H9 (cell line): ENCODE results near the gene OVAAL. TPM values are rescaled to one million over a fixed set of nuclear protein-coding genes. Genes with fewer than 3 reads are reported as not detected.

ENCODE experiments used
- DNase-seq: peaks from one replicate; pipeline ENCODE4 v3.0.0-alpha.2; 2017
- H2AFZ ChIP-seq: one replicate; pipeline ENCODE4 v1.6.1; 2013; ENCODE audit warnings: mild to moderate bottlenecking, low read length, control low read depth, moderate library complexity
- H2AK5ac ChIP-seq: 2 replicates; pipeline ENCODE4 v1.6.1; 2013; ENCODE audit warnings: low read length, control low read depth, mixed read lengths; ENCODE audit not compliant: insufficient read length
- H2BK120ac ChIP-seq: one replicate; pipeline ENCODE4 v1.6.1; 2013; ENCODE audit warnings: low read depth, mild to moderate bottlenecking, low read length, control low read depth, inconsistent platforms; ENCODE audit not compliant: poor library complexity, severe bottlenecking
- H2BK12ac ChIP-seq: 2 replicates; pipeline ENCODE4 v1.6.1; 2013; ENCODE audit warnings: low read length, control low read depth, mixed read lengths, low read depth; ENCODE audit not compliant: insufficient read length
- H2BK15ac ChIP-seq: 2 replicates; pipeline ENCODE4 v1.6.1; 2013; ENCODE audit warnings: low read depth, low read length, control low read depth
- H2BK20ac ChIP-seq: one replicate; pipeline ENCODE4 v1.6.1; 2013; ENCODE audit warnings: low read depth, mild to moderate bottlenecking, low read length, control low read depth, inconsistent platforms; ENCODE audit not compliant: poor library complexity, severe bottlenecking
- H2BK5ac ChIP-seq: 2 replicates; pipeline ENCODE4 v1.6.1; 2013; ENCODE audit warnings: low read length, control low read depth, mixed read lengths; ENCODE audit not compliant: insufficient read length
- H3K14ac ChIP-seq: 2 replicates; pipeline ENCODE4 v1.6.1; 2013; ENCODE audit warnings: low read length, control low read depth; ENCODE audit not compliant: insufficient read depth
- H3K18ac ChIP-seq: 2 replicates; pipeline ENCODE4 v1.6.1; 2013; ENCODE audit warnings: low read depth, mild to moderate bottlenecking, mixed read lengths, low read length, control low read depth; ENCODE audit not compliant: insufficient read length
- H3K23ac ChIP-seq: 2 replicates; pipeline ENCODE4 v1.6.1; 2013; ENCODE audit warnings: low read length, control low read depth, mixed read lengths, low read depth; ENCODE audit not compliant: insufficient read length
- H3K23me2 ChIP-seq: 2 replicates; pipeline ENCODE4 v1.6.1; 2013; ENCODE audit warnings: low read depth, mild to moderate bottlenecking, mixed read lengths, low read length, control low read depth; ENCODE audit not compliant: insufficient read length, poor library complexity, severe bottlenecking
- H3K27ac ChIP-seq: 2 replicates; pipeline ENCODE4 v1.5.1; 2013; ENCODE audit warnings: low read length, control low read depth, mixed read lengths, low read depth; ENCODE audit not compliant: insufficient read length
- H3K27me3 ChIP-seq: 2 replicates; pipeline ENCODE4 v1.6.1; 2013; ENCODE audit warnings: low read length, control low read depth, inconsistent platforms; ENCODE audit not compliant: insufficient read depth
- H3K4ac ChIP-seq: 2 replicates; pipeline ENCODE4 v1.6.1; 2013; ENCODE audit warnings: low read depth, mild to moderate bottlenecking, control low read depth, inconsistent platforms, low read length, moderate library complexity
- H3K4me1 ChIP-seq: 2 replicates; pipeline ENCODE4 v1.6.1; 2013; ENCODE audit warnings: low read length, control low read depth, inconsistent platforms; ENCODE audit not compliant: insufficient read depth
- H3K4me2 ChIP-seq: 2 replicates; pipeline ENCODE4 v1.6.1; 2013; ENCODE audit warnings: low read length, control low read depth, mixed read lengths; ENCODE audit not compliant: insufficient read length, insufficient read depth
- H3K56ac ChIP-seq: 2 replicates; pipeline ENCODE4 v1.6.1; 2013; ENCODE audit warnings: low read depth, mild to moderate bottlenecking, mixed read lengths, low read length, control low read depth; ENCODE audit not compliant: insufficient read length
- H3K79me1 ChIP-seq: 2 replicates; pipeline ENCODE4 v1.6.1; 2013; ENCODE audit warnings: low read depth, mild to moderate bottlenecking, moderate library complexity, low read length, control low read depth, inconsistent platforms; ENCODE audit not compliant: insufficient read depth, poor library complexity, severe bottlenecking
- H3K79me2 ChIP-seq: 2 replicates; pipeline ENCODE4 v1.6.1; 2013; ENCODE audit warnings: low read length, control low read depth, inconsistent platforms; ENCODE audit not compliant: insufficient read depth
- H3K9ac ChIP-seq: 2 replicates; pipeline ENCODE4 v1.6.1; 2013; ENCODE audit warnings: low read length, control low read depth, mixed read lengths; ENCODE audit not compliant: insufficient read length; ENCODE audit errors: extremely low read depth
- H3K9me3 ChIP-seq: one replicate; pipeline ENCODE4 v1.6.1; 2013; ENCODE audit warnings: low read depth, low read length, inconsistent platforms; ENCODE audit not compliant: control insufficient read depth
- H3T11ph ChIP-seq: one replicate; pipeline ENCODE4 v1.6.1; 2013; ENCODE audit warnings: mild to moderate bottlenecking, low read length, control low read depth, inconsistent platforms
- H4K20me1 ChIP-seq: one replicate; pipeline ENCODE4 v1.6.1; 2013; ENCODE audit not compliant: control insufficient read depth, insufficient read length, insufficient read depth
- H4K5ac ChIP-seq: 2 replicates; pipeline ENCODE4 v1.6.1; 2013; ENCODE audit warnings: low read depth, mild to moderate bottlenecking, mixed read lengths, low read length, control low read depth; ENCODE audit not compliant: insufficient read length
- H4K8ac ChIP-seq: replicated peaks from 2 replicates; pipeline ENCODE4 v1.6.1; 2013; ENCODE audit warnings: low read length, control low read depth, mixed read lengths, low read depth; ENCODE audit not compliant: insufficient read length
- H4K91ac ChIP-seq: 2 replicates; pipeline ENCODE4 v1.6.1; 2013; ENCODE audit warnings: low read depth, mild to moderate bottlenecking, moderate library complexity, mixed read lengths, low read length, control low read depth; ENCODE audit not compliant: insufficient read length
- H3K27ac Mint-ChIP-seq, 3 experiments: 2 replicates in 2 of 3; 3 replicates in 1 of 3; pipeline ENCODE4 v1.8.0; 2020 to 2021; ENCODE audit warnings: mixed read lengths in 3 of 3, mild to moderate bottlenecking in 1 of 3, moderate library complexity in 1 of 3
- H3K27me3 Mint-ChIP-seq: 2 replicates; pipeline ENCODE4 v1.8.0; 2021; ENCODE audit warnings: low read depth, mild to moderate bottlenecking, moderate library complexity, mixed read lengths
- H3K36me3 Mint-ChIP-seq, 3 experiments: 2 replicates in 2 of 3; 3 replicates in 1 of 3; pipeline ENCODE4 v1.8.0; 2020 to 2021; ENCODE audit warnings: low read depth in 3 of 3, mixed read lengths in 3 of 3; ENCODE audit not compliant: insufficient read depth in 1 of 3
- H3K4me1 Mint-ChIP-seq, 2 experiments: 2 replicates each; pipeline ENCODE4 v1.8.0; 2020; ENCODE audit warnings: mixed read lengths in 2 of 2
- H3K4me3 Mint-ChIP-seq, 2 experiments: 2 replicates in 1 of 2; 3 replicates in 1 of 2; pipeline ENCODE4 v1.8.0; 2020 to 2021; ENCODE audit warnings: mild to moderate bottlenecking in 2 of 2, mixed read lengths in 2 of 2, moderate library complexity in 1 of 2
- H3K9me3 Mint-ChIP-seq, 2 experiments: 2 replicates in 1 of 2; 3 replicates in 1 of 2; pipeline ENCODE4 v1.8.0; 2020; ENCODE audit warnings: mild to moderate bottlenecking in 2 of 2, mixed read lengths in 2 of 2, moderate library complexity in 1 of 2
- CTCF ChIP-seq: fragments of 200-600 bp; sonication (generic); conservative IDR thresholded peaks from 3 replicates; pipeline ENCODE4 v1.8.0; 2021; ENCODE audit warnings: antibody characterized with exemption, mild to moderate bottlenecking
- WGBS: extraction: QIAGEN DNeasy Blood & Tissue Kit; methylation state at CpG from one replicate; pipeline ENCODE4 v1.1.7; 2013; ENCODE audit warnings: missing lambda C conversion rate, low lambda C conversion rate, mixed read lengths; ENCODE audit not compliant: insufficient read length; ENCODE audit errors: extremely low coverage; 5-methylcytosine and 5-hydroxymethylcytosine counted together
- total RNA-seq: library from RNA; stranded (reverse); gene quantifications from 2 replicates; pipeline ENCODE4 v1.2.1, GENCODE V29; 2021

Gene OVAAL
- total RNA-seq, 1 experiment from 2014 or later: not detected

- DNase-seq: no peak
- no peak overlapping the region for H3K4me2 ChIP-seq
- no peaks in the 10 kb centered on the region for H3K9me3 ChIP-seq
- Mint-ChIP-seq H3K27ac (no peak overlapping the region), H3K4me3 (no peak overlapping the region), H3K27me3 (no peaks in the 10 kb centered on the region), H3K4me1 (peaks cover 1 to 5% of the 10 kb centered on the region in 2 experiments; a peak in 3 of 4 replicates), H3K9me3 (no peaks in the 10 kb centered on the region), H3K36me3 (no peaks in the 10 kb centered on the region)
- no peak overlapping the region for H2AFZ ChIP-seq
- H4K8ac ChIP-seq: no peak overlapping the region
- no peak overlapping the region for H3K18ac ChIP-seq
- H2BK12ac ChIP-seq: no peak overlapping the region
- H3K27ac ChIP-seq: no peak overlapping the region
- no peak overlapping the region for H2BK5ac ChIP-seq
- no peak overlapping the region for H3K14ac ChIP-seq
- H3K79me2 ChIP-seq: no peaks in the 10 kb centered on the region
- H3T11ph ChIP-seq: no peak overlapping the region
- no peak for TF ChIP-seq CTCF
- no peak overlapping the region for H2AK5ac ChIP-seq
- no peak overlapping the region for H2BK20ac ChIP-seq
- H4K5ac ChIP-seq: no peak overlapping the region
- H3K9ac ChIP-seq: no peak overlapping the region
- H4K91ac ChIP-seq: no peak overlapping the region
- H3K27me3 ChIP-seq: no peaks in the 10 kb centered on the region
- no peak overlapping the region for H2BK15ac ChIP-seq
- no CpG with 5 or more reads among the region's 5 CpGs for WGBS
- H3K23me2 ChIP-seq: no peaks in the 10 kb centered on the region
- no peak overlapping the region for H3K4ac ChIP-seq
- H3K23ac ChIP-seq: no peak overlapping the region
- H2BK120ac ChIP-seq: no peak overlapping the region
- no peaks in the 10 kb centered on the region for H3K4me1 ChIP-seq
- H4K20me1 ChIP-seq: no peaks in the 10 kb centered on the region
- H3K79me1 ChIP-seq: no peaks in the 10 kb centered on the region
- H3K56ac ChIP-seq: no peak overlapping the region
These were observed 23.3 kb upstream of the OVAAL start for GRCh38 chr1:180535418-180535999.
